Measurements from ENCODE around the gene SOX11. TPM values are rescaled to one million over a fixed set of nuclear protein-coding genes. Genes with fewer than 3 reads are reported as not detected.

SOX11 gene
- polyA plus RNA-seq, 1 donor (not counting 4 experiments of a cell fraction or from before 2014, with no cell fraction given): not detected

GRCh38 chr2:5713101-5713500, 20.9 kb downstream of the SOX11 start:
- Histone ChIP-seq H3K36me3 (ENCODE audit: control insufficient read depth in 2 of 2, extremely low read depth in 1 of 2, insufficient read depth in 2 of 2, low read length in 2 of 2) (no peaks in the 10 kb centered on the region), H3K9me3 (ENCODE audit: control insufficient read depth, low read depth, low read length) (no peaks in the 10 kb centered on the region), H3K9me1 (ENCODE audit: control insufficient read depth, extremely low read depth, insufficient read depth, low read length) (no peaks in the 10 kb centered on the region), H2AFZ (ENCODE audit: control insufficient read depth, low read length) (no peak overlapping the region), H3K27me3 (ENCODE audit: control insufficient read depth, extremely low read depth, insufficient read depth, low read length) (no peaks in the 10 kb centered on the region), H3K4me1 (ENCODE audit: control insufficient read depth, extremely low read depth, insufficient read depth, low read length) (no peaks in the 10 kb centered on the region), H3K9ac (ENCODE audit: control insufficient read depth, extremely low read depth, insufficient read depth, low read length) (no peak overlapping the region), H3K4me2 (ENCODE audit: control insufficient read depth, extremely low read depth, insufficient read depth, low read depth, low read length) (no peak overlapping the region), H4K20me1 (ENCODE audit: control insufficient read depth, extremely low read depth, insufficient read depth, low read length) (no peaks in the 10 kb centered on the region), H3K4me3 (ENCODE audit: control insufficient read depth in 2 of 3, extremely low read depth in 1 of 3, insufficient read depth in 2 of 3, low read depth in 1 of 3, low read length in 3 of 3) (no peak overlapping the region), H3K27ac (ENCODE audit: control insufficient read depth, insufficient read depth, low read length) (no peak overlapping the region), H3K79me2 (ENCODE audit: control insufficient read depth, insufficient read depth, low read length) (no peaks in the 10 kb centered on the region)
- FAIRE-seq (no peak), DNase-seq (ENCODE audit: low read depth, low spot score) (no peak)
- no peak for TF ChIP-seq EZH2 (IDR thresholded peaks at IDR 0.05; ENCODE audit: low read length)
- TF ChIP-seq CTCF (optimal IDR thresholded peaks at IDR 0.05 in 1 of 3, IDR thresholded peaks at IDR 0.05 in 1 of 3, conservative IDR thresholded peaks at IDR 0.05 in 1 of 3; ENCODE audit: extremely low read depth in 1 of 3, insufficient read depth in 2 of 3, low read length in 3 of 3): no peak
- dilution Hi-C loops (cut with MboI; ENCODE audit: extremely low pct_ligation_motif_present, low sequenced_read_pairs): no loop called here

GRCh38 chr2:5719629-5720334, 27.6 kb downstream of the SOX11 start:
- no peak overlapping the region for H3K9ac ChIP-seq (ENCODE audit: control insufficient read depth, extremely low read depth, insufficient read depth, low read length)
- no peak for FAIRE-seq
- dilution Hi-C loops (cut with MboI; ENCODE audit: extremely low pct_ligation_motif_present, low sequenced_read_pairs): no loop called here

More at GRCh38 chr2:5719629-5720334, 27.6 kb downstream of the SOX11 start:
- TF ChIP-seq CTCF (optimal IDR thresholded peaks at IDR 0.05 in 1 of 3, IDR thresholded peaks at IDR 0.05 in 1 of 3, conservative IDR thresholded peaks at IDR 0.05 in 1 of 3; ENCODE audit: extremely low read depth in 1 of 3, insufficient read depth in 2 of 3, low read length in 3 of 3): no peak
- no peak for TF ChIP-seq EZH2 (IDR thresholded peaks at IDR 0.05; ENCODE audit: low read length)
- H3K4me3 ChIP-seq (ENCODE audit: control insufficient read depth in 2 of 3, extremely low read depth in 1 of 3, insufficient read depth in 2 of 3, low read depth in 1 of 3, low read length in 3 of 3): no peak overlapping the region
- no peaks in the 10 kb centered on the region for H3K9me1 ChIP-seq (ENCODE audit: control insufficient read depth, extremely low read depth, insufficient read depth, low read length)
- DNase-seq (ENCODE audit: low read depth, low spot score): no peak
- H3K4me2 ChIP-seq (ENCODE audit: control insufficient read depth, extremely low read depth, insufficient read depth, low read depth, low read length): no peak overlapping the region
- no peaks in the 10 kb centered on the region for H4K20me1 ChIP-seq (ENCODE audit: control insufficient read depth, extremely low read depth, insufficient read depth, low read length)
- no peaks in the 10 kb centered on the region for H3K79me2 ChIP-seq (ENCODE audit: control insufficient read depth, insufficient read depth, low read length)
- no peaks in the 10 kb centered on the region for H3K36me3 ChIP-seq (ENCODE audit: control insufficient read depth in 2 of 2, extremely low read depth in 1 of 2, insufficient read depth in 2 of 2, low read length in 2 of 2)
- no peak overlapping the region for H3K27ac ChIP-seq (ENCODE audit: control insufficient read depth, insufficient read depth, low read length)
- H3K4me1 ChIP-seq (ENCODE audit: control insufficient read depth, extremely low read depth, insufficient read depth, low read length): no peaks in the 10 kb centered on the region
- no peak overlapping the region for H2AFZ ChIP-seq (ENCODE audit: control insufficient read depth, low read length)
- peaks cover 4% of the 10 kb centered on the region for H3K9me3 ChIP-seq (ENCODE audit: control insufficient read depth, low read depth, low read length)
- no peaks in the 10 kb centered on the region for H3K27me3 ChIP-seq (ENCODE audit: control insufficient read depth, extremely low read depth, insufficient read depth, low read length)

All from keratinocyte (primary cell).